ENCODE results near the gene GFM1. TPM values are rescaled to one million over a fixed set of nuclear protein-coding genes. Genes with fewer than 3 reads are reported as not detected.

Gene GFM1
- total RNA-seq, 3 donors from 2014 or later = 44.6 to 63.5 (median 46.4) TPM

DNA sequence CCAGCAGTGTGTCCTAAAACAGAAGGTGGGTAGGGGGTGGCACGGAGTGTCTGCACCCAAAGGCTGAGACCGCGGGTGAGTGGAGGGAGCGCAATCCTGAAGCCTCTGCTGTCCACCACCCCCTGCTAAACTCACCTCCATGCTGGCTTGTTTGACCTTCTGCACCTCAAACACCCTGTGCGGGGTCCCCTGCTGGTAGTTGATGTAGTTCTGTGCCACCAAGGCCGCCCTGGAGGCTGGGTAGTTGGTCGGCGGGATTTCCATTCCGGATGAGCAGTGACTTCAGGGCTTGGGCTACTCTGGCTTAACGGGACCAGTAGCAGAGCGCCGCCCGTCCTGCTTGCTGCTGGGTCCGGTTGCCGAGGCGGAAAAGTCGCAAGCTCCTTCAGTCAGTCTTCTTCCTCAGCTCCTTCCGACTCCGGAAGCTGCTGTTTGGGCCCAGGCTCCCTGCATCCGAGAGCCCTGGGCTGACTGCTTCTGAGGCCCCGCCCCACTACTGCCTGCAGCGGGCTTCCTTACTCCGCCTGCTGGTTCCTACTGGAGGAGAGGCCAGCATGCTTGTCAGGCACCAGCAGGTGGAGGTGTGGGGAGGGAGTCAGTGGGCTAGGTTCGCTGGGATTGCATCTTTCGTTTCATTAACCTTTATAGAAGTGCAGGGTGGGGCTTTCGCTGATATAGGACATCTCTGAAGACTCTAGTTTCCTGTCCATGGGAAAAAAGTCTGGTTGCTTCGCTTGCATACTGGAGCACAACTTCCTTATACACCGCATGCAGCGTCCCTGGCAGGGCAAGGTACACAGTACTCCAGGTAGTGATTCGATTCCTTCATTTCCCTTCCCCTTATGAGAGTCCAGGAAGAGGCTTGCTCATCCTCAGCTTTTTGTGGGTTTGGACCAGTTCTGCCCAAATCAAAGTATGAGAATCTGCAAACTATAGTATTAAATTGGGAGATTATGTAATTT, 28.2 kb downstream of the GFM1 start, which contains the start of gene LXN:
Gene LXN, minus strand, starts transcription at position 434 of the 962 bp plus-strand sequence. Its CDS starts 170 bp downstream, at position 264.
- peak within 1 kb of the TSS; percentile 47 to 84 (median 70) for H3K4me3 ChIP-seq
- peak within 1 kb of the TSS; percentile 86 to 91 for H3K27ac ChIP-seq
- intact Hi-C loops (cut with DNase I; ENCODE audit: low total_unique reads) = no loop called here
- no peaks in the 10 kb centered on the region for H3K9me3 ChIP-seq
- H3K4me1 ChIP-seq = no peaks in the 10 kb centered on the region
- TF ChIP-seq POLR2A (IDR thresholded peaks at IDR 0.05) (no peak), POLR2AphosphoS5 (IDR thresholded peaks at IDR 0.05) (peak; percentile 14 to 73 (median 25))
- TF ChIP-seq, protein P1, sequence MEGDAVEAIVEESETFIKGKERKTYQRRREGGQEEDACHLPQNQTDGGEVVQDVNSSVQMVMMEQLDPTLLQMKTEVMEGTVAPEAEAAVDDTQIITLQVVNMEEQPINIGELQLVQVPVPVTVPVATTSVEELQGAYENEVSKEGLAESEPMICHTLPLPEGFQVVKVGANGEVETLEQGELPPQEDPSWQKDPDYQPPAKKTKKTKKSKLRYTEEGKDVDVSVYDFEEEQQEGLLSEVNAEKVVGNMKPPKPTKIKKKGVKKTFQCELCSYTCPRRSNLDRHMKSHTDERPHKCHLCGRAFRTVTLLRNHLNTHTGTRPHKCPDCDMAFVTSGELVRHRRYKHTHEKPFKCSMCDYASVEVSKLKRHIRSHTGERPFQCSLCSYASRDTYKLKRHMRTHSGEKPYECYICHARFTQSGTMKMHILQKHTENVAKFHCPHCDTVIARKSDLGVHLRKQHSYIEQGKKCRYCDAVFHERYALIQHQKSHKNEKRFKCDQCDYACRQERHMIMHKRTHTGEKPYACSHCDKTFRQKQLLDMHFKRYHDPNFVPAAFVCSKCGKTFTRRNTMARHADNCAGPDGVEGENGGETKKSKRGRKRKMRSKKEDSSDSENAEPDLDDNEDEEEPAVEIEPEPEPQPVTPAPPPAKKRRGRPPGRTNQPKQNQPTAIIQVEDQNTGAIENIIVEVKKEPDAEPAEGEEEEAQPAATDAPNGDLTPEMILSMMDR (IDR thresholded peaks at IDR 0.05) = peak; percentile 38 to 69 (median 53)
- H3K36me3 ChIP-seq = no peaks in the 10 kb centered on the region
- DNase-seq (ENCODE audit: low spot score in 2 of 2) = peak; percentile 83 to 84
- H3K27me3 ChIP-seq = no peaks in the 10 kb centered on the region

DNA sequence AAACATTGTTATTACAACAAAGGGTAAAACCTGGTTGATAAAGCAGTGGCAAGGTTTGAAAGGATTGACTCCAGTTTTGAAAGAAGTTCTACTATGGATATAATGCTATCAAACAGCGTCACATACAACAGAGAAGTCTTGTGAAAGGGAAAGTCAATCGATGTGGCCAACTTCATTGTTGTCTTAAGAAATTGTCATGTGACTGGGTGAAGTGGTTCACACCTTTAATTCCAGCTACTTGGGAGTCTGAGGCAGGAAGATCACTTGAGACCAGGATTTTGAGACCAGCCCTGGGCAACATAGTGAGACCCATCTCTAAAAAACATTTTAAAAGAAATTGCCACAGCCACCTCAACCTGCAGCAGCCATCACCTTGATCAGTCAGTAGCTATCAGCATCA, 34.4 kb downstream of the GFM1 start:
- TF ChIP-seq POLR2AphosphoS5 (IDR thresholded peaks at IDR 0.05) = no peak
- no peak for TF ChIP-seq POLR2A (IDR thresholded peaks at IDR 0.05)
- TF ChIP-seq, protein P1 (IDR thresholded peaks at IDR 0.05) = no peak
- H3K9me3 ChIP-seq = no peaks in the 10 kb centered on the region
- intact Hi-C loops (cut with DNase I; ENCODE audit: low total_unique reads) = no loop called here

DNA sequence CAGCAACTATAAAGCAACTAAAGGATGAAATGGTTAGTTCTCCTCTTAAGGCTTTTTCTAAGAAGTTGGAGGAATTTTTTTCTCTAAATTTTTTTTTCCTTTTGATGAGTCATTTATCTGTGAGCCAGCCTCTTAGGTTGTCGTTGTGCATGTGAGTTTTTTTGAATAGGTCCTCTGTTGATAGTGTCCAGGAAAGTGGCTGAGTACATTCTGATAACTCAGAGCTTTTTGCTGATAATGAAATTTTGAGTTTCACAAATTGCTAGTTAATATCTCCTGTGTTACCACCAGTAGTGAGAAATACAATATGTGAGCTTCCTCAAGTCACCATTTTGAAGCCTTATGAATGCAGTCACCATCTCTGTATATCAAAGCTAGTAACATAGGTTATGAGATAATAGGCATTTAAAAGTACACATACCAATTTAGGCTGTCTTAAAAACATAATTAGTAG, 35.2 kb downstream of the GFM1 start:
- Histone ChIP-seq H3K4me1 (no peaks in the 10 kb centered on the region), H3K27ac (no peak overlapping the region), H3K27me3 (no peaks in the 10 kb centered on the region), H3K36me3 (no peaks in the 10 kb centered on the region), H3K9me3 (no peaks in the 10 kb centered on the region), H3K4me3 (no peak overlapping the region)
- intact Hi-C loops (cut with DNase I; ENCODE audit: low total_unique reads) = no loop called here
- TF ChIP-seq POLR2AphosphoS5 (IDR thresholded peaks at IDR 0.05) = no peak
- TF ChIP-seq, protein P1 (IDR thresholded peaks at IDR 0.05) = no peak
- no peak for TF ChIP-seq POLR2A (IDR thresholded peaks at IDR 0.05)
- DNase-seq (ENCODE audit: low spot score in 2 of 2) = no peak

More for the DNA sequence above, 34.4 kb downstream of the GFM1 start:
- H3K4me3 ChIP-seq = no peak overlapping the region
- H3K4me1 ChIP-seq = no peaks in the 10 kb centered on the region
- H3K36me3 ChIP-seq = no peaks in the 10 kb centered on the region
- no peak for DNase-seq (ENCODE audit: low spot score in 2 of 2)
- no peaks in the 10 kb centered on the region for H3K27me3 ChIP-seq
- H3K27ac ChIP-seq = no peak overlapping the region

DNA sequence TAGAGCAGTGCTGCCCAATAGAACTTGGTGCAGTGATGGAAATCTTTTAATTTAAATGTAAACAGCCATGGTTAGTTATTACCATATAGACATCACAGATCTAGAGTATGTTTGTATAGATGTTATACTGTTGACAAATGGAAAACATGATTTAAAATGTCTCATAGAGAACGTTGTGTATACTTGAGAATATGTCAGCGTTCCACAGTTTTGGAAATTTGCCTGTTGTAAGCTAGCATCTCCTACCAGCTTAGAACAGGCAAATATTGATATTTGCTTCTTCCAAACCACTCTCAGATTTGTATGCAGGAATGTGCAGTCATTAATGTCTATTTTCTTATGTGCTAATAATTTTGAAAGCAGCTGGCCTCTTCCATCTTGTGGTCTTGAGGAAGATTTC, 36.5 kb downstream of the GFM1 start:
- intact Hi-C loops (cut with DNase I; ENCODE audit: low total_unique reads) = no loop called here
- DNase-seq (ENCODE audit: low spot score in 2 of 2) = no peak
- H3K27ac ChIP-seq = no peak overlapping the region
- H3K9me3 ChIP-seq = no peaks in the 10 kb centered on the region
- H3K27me3 ChIP-seq = no peaks in the 10 kb centered on the region
- no peaks in the 10 kb centered on the region for H3K4me1 ChIP-seq
- H3K36me3 ChIP-seq = no peaks in the 10 kb centered on the region
- no peak overlapping the region for H3K4me3 ChIP-seq
- TF ChIP-seq POLR2A (IDR thresholded peaks at IDR 0.05) (no peak), POLR2AphosphoS5 (IDR thresholded peaks at IDR 0.05) (no peak)
- TF ChIP-seq, protein P1 (IDR thresholded peaks at IDR 0.05) = no peak
